ENCODE results near the gene MTCH1.

- no peak for TF ChIP-seq POLR2A (IDR thresholded peaks at IDR 0.05)
- TF ChIP-seq CTCF (IDR thresholded peaks at IDR 0.05 in 4 of 5, conservative IDR thresholded peaks at IDR 0.05 in 1 of 5), result no peak
Measured at GRCh38 chr6:36955671-36956445, 30.1 kb downstream of the MTCH1 start.

Data from gastrocnemius medialis (tissue), 4 donors.